MM.1S (cell line): Measurements from ENCODE around the gene DAAM2.

Experiments
- CTCF ChIP-seq: fragments of 300-600 bp; sonication (generic); IDR thresholded peaks from 2 replicates; pipeline ENCODE4 v1.5.1; 2016; ENCODE audit warnings: antibody characterized with exemption, low read length, mixed read lengths
- EZH2 ChIP-seq: fragments of 300-600 bp; sonication (generic); optimal IDR thresholded peaks from 2 replicates; pipeline ENCODE3; 2017; ENCODE audit warnings: low read depth, mild to moderate bottlenecking, antibody characterized with exemption, low read length, mixed read lengths
- EZH2phosphoT487 ChIP-seq: fragments of 300-600 bp; sonication (generic); IDR thresholded peaks from 2 replicates; pipeline ENCODE4 v1.6.1; 2018; ENCODE audit warnings: antibody characterized with exemption, low read length

GRCh38 chr6:39896701-39897100, 104.5 kb downstream of the DAAM2 start:
- TF ChIP-seq CTCF (no peak), EZH2 (no peak), EZH2phosphoT487 (no peak)
